Smooth muscle cell (in vitro differentiated cells): ENCODE results near the gene MYRFL. TPM values are rescaled to one million over a fixed set of nuclear protein-coding genes. Genes with fewer than 3 reads are reported as not detected.
"Not testable (repeated sequence)": the region's sequence is repeated elsewhere in the genome, so short reads cannot be mapped to it uniquely, and the experiment has no call there.

Experiments used
- DNase-seq: peaks from one replicate; lab custom pipeline; 2025; ENCODE audit not compliant: unreplicated experiment; lab: John Stamatoyannopoulos, UW
- H2AFZ ChIP-seq: fragments of 200-600 bp; sonication (generic); 2 replicates; pipeline ENCODE4 v1.6.0; 2016; ENCODE audit warnings: antibody characterized with exemption, low read depth, mild to moderate bottlenecking
- H3F3A ChIP-seq: fragments of 200-600 bp; sonication (generic); 2 replicates; pipeline ENCODE4 v1.6.0; 2017; ENCODE audit warnings: antibody characterized with exemption, low read depth
- H3K27ac ChIP-seq: fragments of 200-600 bp; sonication (generic); 2 replicates; pipeline ENCODE4 v1.5.1; 2016; ENCODE audit warnings: low read depth, mild to moderate bottlenecking
- H3K27me3 ChIP-seq: fragments of 200-600 bp; sonication (generic); 2 replicates; pipeline ENCODE4 v1.6.1; 2016; ENCODE audit warnings: low read depth, mild to moderate bottlenecking
- H3K36me3 ChIP-seq: fragments of 200-600 bp; sonication (generic); 2 replicates; pipeline ENCODE4 v1.5.1; 2016; ENCODE audit warnings: low read depth
- H3K4me1 ChIP-seq: fragments of 200-600 bp; sonication (generic); 2 replicates; pipeline ENCODE4 v1.5.1; 2016; ENCODE audit warnings: low read depth
- H3K4me2 ChIP-seq: fragments of 200-600 bp; sonication (generic); 2 replicates; pipeline ENCODE4 v1.6.0; 2016; ENCODE audit warnings: mild to moderate bottlenecking
- H3K4me3 ChIP-seq: fragments of 200-600 bp; sonication (generic); 2 replicates; pipeline ENCODE4 v1.5.1; 2016; ENCODE audit warnings: mild to moderate bottlenecking
- H3K79me2 ChIP-seq: fragments of 200-600 bp; sonication (generic); 2 replicates; pipeline ENCODE4 v1.6.0; 2016; ENCODE audit warnings: low read depth, mild to moderate bottlenecking
- H3K9ac ChIP-seq: fragments of 200-600 bp; sonication (generic); 2 replicates; pipeline ENCODE4 v1.6.0; 2016; ENCODE audit warnings: low read depth
- H3K9me3 ChIP-seq: fragments of 200-600 bp; sonication (generic); replicated peaks from 2 replicates; pipeline ENCODE4 v1.5.1; 2016; ENCODE audit warnings: low read depth
- H4K20me1 ChIP-seq: fragments of 200-600 bp; sonication (generic); 2 replicates; pipeline ENCODE4 v1.6.0; 2016; ENCODE audit warnings: low read depth
- CTCF ChIP-seq: fragments of 200-600 bp; sonication (generic); IDR thresholded peaks from 2 replicates; pipeline ENCODE4 v1.5.1; 2017; ENCODE audit warnings: borderline replicate concordance, mild to moderate bottlenecking, antibody characterized with exemption; ENCODE audit not compliant: insufficient read depth, poor library complexity, severe bottlenecking
- WGBS: methylation state at CpG from one replicate; pipeline ENCODE4 v1.1.7; 2016; ENCODE audit warnings: low lambda C conversion rate; 5-methylcytosine and 5-hydroxymethylcytosine counted together
- polyA plus RNA-seq: library from polyadenylated mRNA; unstranded; fragments of >200 nt; fragmentation: Nextera tagmentation; extraction: Ambion mirVana; gene quantifications from 2 replicates; pipeline ENCODE4 v1.2.1, GENCODE V29; 2016
- total RNA-seq: library from RNA; depleted of rRNA; stranded (reverse); fragments of >200 nt; gene quantifications from 2 replicates; pipeline ENCODE4 v1.2.3, GENCODE V29; 2014

Gene MYRFL
- total and polyA plus RNA-seq, 2 experiments from 2014 or later, result not detected

GRCh38 chr12:69851976-69852375, 26.9 kb downstream of the MYRFL start:
- TF ChIP-seq CTCF, result no peak
- Histone ChIP-seq H3K79me2 (no peaks in the 10 kb centered on the region), H3K9ac (no peak overlapping the region), H2AFZ (no peak overlapping the region), H3K4me3 (no peak overlapping the region), H3K36me3 (no peaks in the 10 kb centered on the region), H3F3A (no peaks in the 10 kb centered on the region), H3K27ac (no peak overlapping the region), H3K27me3 (no peaks in the 10 kb centered on the region), H3K9me3 (peaks cover 9% of the 10 kb centered on the region), H3K4me1 (no peaks in the 10 kb centered on the region), H4K20me1 (no peaks in the 10 kb centered on the region), H3K4me2 (no peak overlapping the region)
- DNase-seq, result no peak
- WGBS, result 90% methylated on average over 2 of the region's 2 CpGs

- not testable (repeated sequence) for H3F3A ChIP-seq
- WGBS, result 94% methylated on average over 33 of the region's 61 CpGs
Measured at GRCh38 chr12:69853176-69853961, 28.3 kb downstream of the MYRFL start.

GRCh38 chr12:69866698-69867097, 41.7 kb downstream of the MYRFL start:
- no peak overlapping the region for H3K4me2 ChIP-seq
- H3K4me3 ChIP-seq, result no peak overlapping the region
- DNase-seq, result no peak
- no peak overlapping the region for H2AFZ ChIP-seq
- no peak overlapping the region for H3K9ac ChIP-seq
- no peaks in the 10 kb centered on the region for H4K20me1 ChIP-seq
- no peaks in the 10 kb centered on the region for H3K27me3 ChIP-seq
- 90% methylated on average over 4 of the region's 4 CpGs for WGBS
- H3K4me1 ChIP-seq, result no peaks in the 10 kb centered on the region
- no peak overlapping the region for H3K27ac ChIP-seq
- TF ChIP-seq CTCF, result no peak
- H3K79me2 ChIP-seq, result no peaks in the 10 kb centered on the region
- H3K9me3 ChIP-seq, result no peaks in the 10 kb centered on the region
- H3K36me3 ChIP-seq, result no peaks in the 10 kb centered on the region
- no peaks in the 10 kb centered on the region for H3F3A ChIP-seq

More at GRCh38 chr12:69853176-69853961, 28.3 kb downstream of the MYRFL start:
- H3K36me3 ChIP-seq, H4K20me1 ChIP-seq, H3K4me3 ChIP-seq, H3K4me1 ChIP-seq, H3K4me2 ChIP-seq, H3K9ac ChIP-seq, H3K27ac ChIP-seq, H3K79me2 ChIP-seq, H2AFZ ChIP-seq, H3K27me3 ChIP-seq, DNase-seq, H3K9me3 ChIP-seq: not testable (repeated sequence)

GRCh38 chr12:69868695-69869094, 43.7 kb downstream of the MYRFL start:
- H3K27ac ChIP-seq, result no peak overlapping the region
- no peaks in the 10 kb centered on the region for H3K27me3 ChIP-seq
- no peak overlapping the region for H3K4me3 ChIP-seq
- WGBS, result 91% methylated on average over 9 of the region's 9 CpGs
- H4K20me1 ChIP-seq, result no peaks in the 10 kb centered on the region
- H2AFZ ChIP-seq, result no peak overlapping the region
- no peak for DNase-seq
- no peak overlapping the region for H3K4me2 ChIP-seq
- no peak for TF ChIP-seq CTCF
- H3F3A ChIP-seq, result no peaks in the 10 kb centered on the region
- H3K9ac ChIP-seq, result no peak overlapping the region
- H3K79me2 ChIP-seq, result no peaks in the 10 kb centered on the region
- H3K9me3 ChIP-seq, result no peaks in the 10 kb centered on the region
- no peaks in the 10 kb centered on the region for H3K4me1 ChIP-seq
- no peaks in the 10 kb centered on the region for H3K36me3 ChIP-seq
